ENCODE results near the gene GALNT9. TPM values are rescaled to one million over a fixed set of nuclear protein-coding genes. Genes with fewer than 3 reads are reported as not detected.

The GALNT9 gene
- total RNA-seq, 1 donor from 2014 or later, result 1.6 TPM

GRCh38 chr12:132318135-132318534 is 11.3 kb downstream of the GALNT9 start:
- H3K27ac Mint-ChIP-seq, result no peak overlapping the region
- H3K36me3 Mint-ChIP-seq, result no peaks in the 10 kb centered on the region
- H3K27me3 Mint-ChIP-seq, result peaks cover 50% of the 10 kb centered on the region
- no peak overlapping the region for H3K4me3 Mint-ChIP-seq
- H3K4me1 Mint-ChIP-seq (ENCODE audit: unreplicated experiment), result peaks cover 3% of the 10 kb centered on the region
- TF ChIP-seq CTCF (conservative IDR thresholded peaks at IDR 0.05), result no peak
- H3K9me3 Mint-ChIP-seq, result no peaks in the 10 kb centered on the region
- DNase-seq (ENCODE audit: extremely low spot score, unreplicated experiment), result no peak

DNA sequence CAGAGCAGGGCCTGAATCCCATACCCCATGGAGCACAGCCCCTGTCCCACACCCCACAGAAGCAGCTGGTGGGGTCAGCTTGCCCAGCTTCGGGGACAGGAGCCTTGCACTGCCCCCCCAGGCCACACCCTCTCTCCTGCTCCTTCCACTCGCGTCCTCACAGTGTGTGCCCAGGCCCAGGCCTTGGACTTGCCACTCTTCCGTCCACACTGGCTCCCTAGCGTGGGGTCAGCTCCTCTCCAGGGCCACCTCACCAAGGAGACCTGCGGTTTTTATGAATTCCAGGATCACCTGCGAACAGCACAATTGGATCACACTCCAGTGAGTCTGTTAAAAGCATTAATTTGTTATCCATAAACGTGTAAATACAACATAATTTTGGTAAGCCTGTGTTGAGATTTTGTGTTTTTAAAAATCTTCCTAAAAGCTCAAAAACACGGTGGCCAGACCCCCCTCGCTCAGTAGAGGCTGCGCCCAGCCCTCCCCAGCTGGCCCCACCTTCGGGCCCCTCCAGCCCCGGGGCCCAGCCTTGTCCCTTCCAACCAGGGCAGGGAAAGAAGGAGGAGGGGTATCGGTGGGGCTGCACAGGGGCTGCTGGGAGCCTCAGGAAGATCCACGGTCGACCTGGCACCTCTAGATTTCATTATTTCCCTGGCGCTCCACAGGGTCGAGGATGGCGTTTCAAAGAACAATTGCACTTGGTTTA is 12.0 kb downstream of the GALNT9 start:
- Mint-ChIP-seq H3K27ac (no peak overlapping the region), H3K4me1 (ENCODE audit: unreplicated experiment) (no peaks in the 10 kb centered on the region), H3K36me3 (no peaks in the 10 kb centered on the region), H3K9me3 (no peaks in the 10 kb centered on the region), H3K27me3 (peaks cover 45% of the 10 kb centered on the region), H3K4me3 (no peak overlapping the region)
- no peak for TF ChIP-seq CTCF (conservative IDR thresholded peaks at IDR 0.05)
- DNase-seq (ENCODE audit: extremely low spot score, unreplicated experiment), result no peak

DNA sequence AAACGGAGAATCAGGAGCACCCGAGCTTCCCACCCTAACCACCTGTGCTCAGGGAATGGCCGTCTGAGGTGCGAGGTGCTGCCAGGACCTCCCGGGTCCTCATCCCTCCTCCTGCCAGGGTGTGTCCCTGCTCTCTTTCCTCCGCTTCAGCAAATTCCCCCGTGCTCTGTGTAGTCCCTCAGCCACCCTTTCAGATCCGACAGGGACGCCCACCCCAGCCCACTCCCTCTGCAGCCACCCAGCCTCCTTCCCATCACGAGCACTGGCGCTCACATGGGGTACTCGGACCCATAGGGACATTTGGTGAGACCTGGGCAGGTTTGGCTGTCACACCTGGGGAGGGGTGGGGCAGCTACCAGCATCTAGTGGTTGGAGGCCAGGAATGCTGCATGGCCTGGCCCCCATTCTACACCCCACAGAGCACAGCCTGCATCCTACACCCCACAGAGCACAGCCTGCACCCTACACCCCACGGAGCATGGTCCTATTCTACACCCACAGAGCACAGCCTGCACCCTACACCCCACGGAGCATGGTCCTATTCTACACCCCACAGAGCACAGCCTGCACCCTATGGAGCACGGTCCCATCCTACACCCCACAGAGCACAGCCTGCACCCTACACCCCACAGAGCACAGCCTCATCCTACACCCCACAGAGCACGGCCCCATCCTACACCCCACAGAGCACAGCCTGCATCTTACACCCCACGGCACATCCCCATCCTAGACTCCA is 12.7 kb downstream of the GALNT9 start:
- H3K27ac Mint-ChIP-seq, result no peak overlapping the region
- H3K9me3 Mint-ChIP-seq, result no peaks in the 10 kb centered on the region
- peaks cover 45% of the 10 kb centered on the region for H3K27me3 Mint-ChIP-seq
- peaks cover 3% of the 10 kb centered on the region for H3K36me3 Mint-ChIP-seq
- no peak for TF ChIP-seq CTCF (conservative IDR thresholded peaks at IDR 0.05)
- H3K4me1 Mint-ChIP-seq (ENCODE audit: unreplicated experiment), result no peaks in the 10 kb centered on the region
- no peak for DNase-seq (ENCODE audit: extremely low spot score, unreplicated experiment)
- H3K4me3 Mint-ChIP-seq, result no peak overlapping the region

GRCh38 chr12:132315951-132316350 is 13.4 kb downstream of the GALNT9 start:
- no peak for TF ChIP-seq CTCF (conservative IDR thresholded peaks at IDR 0.05)
- Mint-ChIP-seq H3K4me3 (no peak overlapping the region), H3K27ac (no peak overlapping the region), H3K9me3 (peaks cover 2% of the 10 kb centered on the region), H3K36me3 (peaks cover 3% of the 10 kb centered on the region), H3K4me1 (ENCODE audit: unreplicated experiment) (no peaks in the 10 kb centered on the region), H3K27me3 (peaks cover 44% of the 10 kb centered on the region)
- no peak for DNase-seq (ENCODE audit: extremely low spot score, unreplicated experiment)

DNA sequence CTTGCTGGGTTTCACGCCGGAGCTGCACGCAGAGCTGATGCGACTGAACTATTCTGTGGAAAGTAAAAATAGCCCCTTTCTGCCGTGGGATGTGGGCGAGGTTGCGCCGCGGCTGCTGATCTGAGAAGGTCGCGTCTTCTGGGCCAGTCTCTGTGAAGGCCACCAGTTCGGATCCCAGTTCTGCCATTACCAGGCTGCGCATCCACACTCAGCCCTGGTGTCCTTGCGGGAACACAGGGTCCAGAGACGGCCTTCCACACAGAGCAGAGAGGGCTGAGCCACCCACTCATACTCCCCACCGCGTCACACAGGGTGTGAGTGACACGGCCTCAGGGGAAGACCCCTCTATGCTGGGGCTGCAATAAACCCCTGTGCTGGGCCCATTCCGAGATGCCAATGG is 13.9 kb downstream of the GALNT9 start:
- Mint-ChIP-seq H3K36me3 (peaks cover 3% of the 10 kb centered on the region), H3K4me1 (ENCODE audit: unreplicated experiment) (no peaks in the 10 kb centered on the region), H3K27ac (no peak overlapping the region), H3K4me3 (no peak overlapping the region), H3K9me3 (peaks cover 4% of the 10 kb centered on the region), H3K27me3 (peaks cover 46% of the 10 kb centered on the region)
- DNase-seq (ENCODE audit: extremely low spot score, unreplicated experiment), result no peak
- no peak for TF ChIP-seq CTCF (conservative IDR thresholded peaks at IDR 0.05)
